GM18520 (cell line): ENCODE measurements around the gene TBX3.

ENCODE experiments used
- ATAC-seq: cut with Tn5 transposase; IDR thresholded peaks from one replicate; pipeline ENCODE4 v1.9.1; 2021; ENCODE audit not compliant: unreplicated experiment

Gene TBX3

DNA sequence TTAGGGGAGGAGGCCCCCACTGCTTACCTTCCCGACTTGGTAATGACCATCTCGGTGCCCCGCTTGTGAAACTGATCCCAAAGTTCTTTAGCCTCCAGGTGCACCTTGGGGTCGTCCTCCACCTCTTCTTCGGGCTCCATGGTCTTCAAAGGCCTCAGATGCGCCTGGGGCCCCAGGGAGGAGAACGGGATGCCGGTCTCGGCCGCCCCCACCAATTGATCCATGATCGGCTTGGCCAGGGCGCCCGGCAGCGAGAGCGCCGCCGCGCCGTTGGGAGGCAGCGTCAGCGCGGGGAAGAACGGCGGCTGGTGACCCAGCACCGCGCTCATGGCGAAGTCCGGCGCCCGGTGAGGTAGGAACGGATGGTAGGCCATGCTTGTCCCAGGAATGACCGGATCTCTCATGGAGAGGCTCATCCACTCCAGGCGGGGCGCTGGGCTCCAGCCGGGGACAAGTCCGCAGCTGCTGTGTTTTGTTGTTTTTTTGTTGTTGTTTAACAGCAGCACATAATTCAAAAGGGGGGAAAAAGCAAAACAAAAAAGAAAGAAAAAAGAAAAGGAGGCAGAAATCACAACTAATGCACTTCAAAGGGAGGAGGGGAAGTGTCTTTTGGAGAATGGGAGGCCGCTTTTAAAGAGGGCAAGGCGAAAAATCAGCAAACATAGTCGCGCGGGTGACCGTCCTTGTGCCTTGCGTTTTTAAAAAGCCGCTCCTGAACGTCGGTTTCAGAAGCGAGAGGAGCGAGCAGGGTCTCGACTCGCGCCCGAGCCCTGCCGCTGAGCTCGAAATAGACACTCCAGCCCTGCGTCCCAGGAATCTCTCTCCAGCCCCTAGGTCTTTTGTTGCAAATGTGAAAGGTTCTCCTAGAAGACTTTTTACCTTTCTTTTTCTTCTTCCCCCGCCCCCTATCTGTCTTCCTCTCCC is 928 bp downstream of the TBX3 start:
- ATAC-seq = no peak

DNA sequence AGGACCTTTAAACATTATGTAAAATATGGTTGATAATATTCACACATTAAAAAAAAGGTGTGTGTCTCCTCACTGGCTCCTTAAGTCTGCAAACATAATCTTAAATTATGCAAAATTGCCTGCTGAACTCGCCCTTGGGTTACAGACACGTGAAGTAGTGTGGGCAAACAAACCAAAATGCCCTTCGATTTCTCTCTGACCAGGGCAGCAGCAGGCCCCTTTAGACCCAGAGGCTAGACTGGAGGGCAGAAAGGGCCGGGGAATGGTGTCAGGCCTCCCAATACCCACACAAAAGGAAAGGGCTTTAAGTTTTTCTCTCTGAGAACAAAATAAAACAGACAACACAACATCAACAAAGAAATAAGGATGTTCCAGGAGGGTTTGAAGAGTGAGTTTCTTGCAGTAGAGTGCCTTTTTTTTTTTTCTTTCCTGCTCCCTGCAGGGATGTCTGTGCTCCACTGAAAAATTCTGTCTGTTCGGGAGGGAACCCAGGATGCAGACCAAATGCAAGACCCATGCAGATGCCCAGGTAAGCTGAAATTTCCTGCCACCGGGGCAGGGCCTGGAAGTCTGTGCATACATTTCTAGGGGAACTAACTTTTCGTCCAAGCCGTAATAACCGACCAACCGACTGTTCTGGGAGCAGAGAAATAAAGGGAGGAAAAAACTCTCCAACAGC is 1.7 kb downstream of the TBX3 start:
- no peak for ATAC-seq

DNA sequence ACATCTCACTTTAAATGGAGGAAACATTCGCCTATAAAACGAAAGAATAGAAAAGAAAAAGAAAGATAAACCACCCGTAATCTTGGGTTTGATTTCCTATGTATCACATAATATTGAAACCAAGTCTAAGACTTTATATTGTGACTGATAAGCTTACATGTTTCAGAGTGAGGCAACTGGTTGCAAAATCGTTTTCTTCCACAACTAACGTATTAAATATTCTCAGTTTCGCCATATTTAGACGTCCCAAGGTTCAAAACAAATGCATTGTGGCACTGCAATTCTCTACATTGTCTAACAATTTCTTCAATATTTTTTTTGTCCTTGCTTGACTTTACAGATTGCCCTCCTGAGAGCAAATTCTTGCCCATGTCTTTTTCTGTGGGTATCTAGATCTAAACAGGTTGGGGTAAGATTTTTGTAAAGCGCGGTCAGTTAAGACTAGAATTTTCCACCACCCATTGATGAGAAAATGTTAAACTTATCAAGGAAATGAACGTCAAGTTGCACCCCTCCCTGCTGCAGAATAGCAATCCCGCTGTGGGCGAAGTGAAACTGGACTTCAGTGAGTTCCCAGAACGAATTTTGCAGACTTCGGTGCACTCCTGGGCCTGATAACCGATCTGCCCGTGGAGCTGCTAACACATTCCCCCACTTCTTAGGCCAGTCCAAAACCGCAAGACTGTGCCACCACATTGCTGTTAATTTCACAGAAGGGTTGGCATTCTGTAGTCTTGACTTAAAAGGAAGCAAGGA is 2.7 kb downstream of the TBX3 start:
- ATAC-seq = no peak

DNA sequence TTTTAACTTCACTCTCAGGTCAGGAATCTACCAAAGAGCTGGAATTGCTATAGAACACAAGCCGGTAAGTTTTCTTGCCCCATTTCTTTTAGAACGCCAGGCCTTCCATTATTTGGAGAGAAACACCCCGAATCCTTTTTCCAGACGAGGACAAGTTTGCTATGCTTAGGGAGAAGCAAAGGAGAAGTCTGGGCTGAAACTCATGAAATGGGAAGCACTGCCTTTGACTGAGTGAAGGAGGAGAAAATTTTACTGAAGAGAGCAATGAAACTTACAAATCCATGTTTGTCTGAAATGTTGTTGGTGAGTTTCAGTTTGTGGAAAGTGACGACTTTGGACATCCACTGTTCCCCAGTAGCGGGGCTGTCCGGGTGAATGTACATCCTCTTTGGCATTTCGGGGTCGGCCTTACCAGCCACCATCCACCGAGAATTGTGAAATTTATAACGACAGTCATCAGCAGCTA is 3.3 kb downstream of the TBX3 start:
- ATAC-seq = no peak

DNA sequence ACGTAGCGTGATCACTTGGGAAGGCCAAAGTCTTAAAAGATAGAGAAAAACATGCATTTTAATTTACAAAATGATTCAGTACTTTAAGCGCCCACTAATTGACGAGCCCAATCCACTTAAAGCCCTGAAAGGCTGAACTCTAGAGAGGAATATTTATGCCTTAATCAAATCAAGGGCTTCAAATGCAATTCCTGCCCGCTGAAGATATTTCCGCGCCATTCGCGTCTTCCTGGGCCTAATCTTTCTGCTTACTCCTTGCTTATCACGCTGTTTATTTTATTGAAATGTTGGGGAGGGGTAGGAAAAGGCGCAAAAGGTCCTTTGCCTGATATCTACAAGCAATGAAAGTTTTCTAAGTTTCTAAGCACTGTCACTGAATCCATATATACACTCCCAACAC is 4.0 kb downstream of the TBX3 start:
- ATAC-seq = no peak

DNA sequence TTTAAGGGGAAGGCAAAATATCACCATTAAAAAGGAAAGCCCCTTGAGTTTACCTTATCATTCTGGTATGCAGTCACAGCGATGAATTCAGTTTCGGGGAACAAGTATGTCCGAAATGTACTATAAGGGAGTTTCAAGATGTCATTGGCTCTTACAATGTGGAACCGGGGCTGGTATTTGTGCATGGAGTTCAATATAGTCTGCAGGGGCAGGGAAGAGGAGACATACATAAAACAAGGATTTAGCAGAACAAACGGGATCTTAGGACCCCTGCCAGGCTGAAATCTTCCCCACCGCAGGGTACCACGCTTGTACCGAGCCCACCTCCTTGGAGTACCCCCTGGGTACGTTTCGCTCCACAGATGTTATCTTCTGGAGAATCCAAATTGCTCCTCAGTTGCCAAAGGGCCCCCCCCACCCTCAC is 4.5 kb downstream of the TBX3 start:
- ATAC-seq = no peak

DNA sequence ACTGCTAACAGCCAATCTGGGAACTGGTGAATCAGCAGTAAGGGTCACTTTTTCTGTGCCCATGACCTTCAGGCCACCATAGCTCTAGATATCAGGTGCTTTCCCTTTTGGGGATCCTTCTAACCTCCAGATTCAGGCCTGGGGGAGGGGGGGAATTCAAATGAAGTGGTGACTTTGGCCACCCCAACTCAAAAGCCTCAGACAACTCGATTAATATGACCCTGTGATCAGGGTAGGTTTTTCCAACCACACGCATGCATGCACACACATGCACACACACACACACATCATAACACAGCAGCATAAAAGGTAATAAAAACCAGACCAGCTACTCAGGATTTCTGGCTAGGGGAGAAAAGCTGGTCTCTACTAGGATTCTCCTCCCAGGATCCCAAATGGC is 5.3 kb downstream of the TBX3 start:
- no peak for ATAC-seq

DNA sequence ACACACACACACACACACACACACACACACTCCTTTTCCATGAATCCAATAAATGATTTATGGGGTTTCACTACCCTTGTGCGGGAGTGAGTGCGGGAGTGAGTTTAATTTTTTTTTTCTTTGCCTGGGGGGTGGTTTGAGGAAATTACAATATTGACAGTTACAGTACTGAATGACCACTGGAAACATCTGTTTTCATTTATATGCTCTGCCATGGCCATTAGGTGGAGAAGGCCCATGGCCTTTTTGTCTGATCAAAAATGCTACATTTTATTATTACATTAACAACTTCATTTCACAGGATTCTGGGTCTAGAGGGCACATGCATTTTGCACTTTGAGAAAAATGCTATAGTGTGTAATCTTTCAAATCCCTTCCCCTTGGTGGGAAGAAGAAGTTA is 5.9 kb downstream of the TBX3 start:
- ATAC-seq = no peak

DNA sequence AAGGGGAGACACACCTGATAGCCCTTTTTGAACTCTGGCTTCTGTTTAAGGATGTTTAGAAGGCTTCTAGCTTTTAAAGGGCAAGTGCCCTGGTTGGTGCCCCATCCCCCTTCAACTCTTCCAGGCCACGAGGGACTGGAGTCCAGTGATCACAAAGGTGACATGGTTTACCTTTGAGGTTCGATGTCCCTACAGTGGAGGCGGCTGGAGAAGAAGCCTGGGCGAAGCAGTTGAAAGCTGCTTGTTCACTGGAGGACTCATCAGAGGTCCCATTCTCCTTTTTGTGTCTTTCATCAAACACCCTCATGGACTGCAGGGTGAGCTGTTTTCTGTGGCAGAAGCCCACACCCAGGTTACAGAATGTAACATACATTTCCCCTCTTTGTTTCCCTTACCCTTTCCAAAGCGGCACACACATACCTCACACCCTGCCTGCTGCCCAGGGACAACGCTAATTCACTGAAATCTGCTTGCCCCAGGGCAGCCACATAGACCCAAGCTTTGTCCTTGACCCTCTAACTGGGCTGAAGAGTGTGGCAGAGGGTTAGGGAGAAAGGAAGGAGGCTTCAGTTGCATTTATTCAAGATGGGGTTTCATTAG is 7.7 kb downstream of the TBX3 start:
- ATAC-seq = no peak

DNA sequence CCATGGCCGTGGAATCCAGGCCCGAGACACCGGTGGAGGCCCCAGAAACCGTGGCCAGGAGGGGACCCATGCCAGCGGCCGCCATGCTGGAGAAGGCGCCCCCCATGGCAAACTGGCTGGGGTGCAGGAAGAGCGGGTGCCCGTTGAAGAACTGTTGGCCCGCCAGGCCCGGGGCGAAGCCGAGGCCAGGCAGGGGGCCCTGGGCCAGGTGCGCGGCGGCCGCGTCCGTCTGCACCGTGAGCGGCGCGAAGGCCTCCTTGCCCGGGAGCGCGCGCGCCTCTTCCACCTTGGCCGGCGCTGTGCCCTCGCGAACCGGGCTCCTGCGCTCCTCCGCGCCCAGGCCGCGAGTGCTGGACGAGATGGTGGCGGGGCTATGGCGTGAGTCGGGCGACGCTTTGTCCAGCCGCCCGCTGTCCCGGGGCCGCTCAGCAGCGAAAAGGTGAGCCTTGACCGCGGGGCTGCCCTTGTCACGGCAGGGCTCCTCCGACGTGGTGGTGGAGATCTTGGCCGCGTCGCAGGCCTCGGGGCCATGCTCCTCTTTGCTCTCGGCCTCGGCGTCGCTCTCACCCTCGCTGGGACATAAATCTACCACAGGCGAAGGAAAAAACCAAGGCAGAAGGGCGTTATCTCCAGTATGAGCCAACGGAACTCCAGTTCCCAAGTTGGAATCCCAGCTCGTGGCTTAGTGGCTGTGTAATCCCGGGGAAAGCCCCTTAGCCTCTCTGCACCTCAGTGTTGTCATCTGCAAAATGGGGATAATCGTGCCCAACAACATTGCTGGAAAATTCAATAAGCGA is 9.5 kb downstream of the TBX3 start:
- ATAC-seq = no peak

DNA sequence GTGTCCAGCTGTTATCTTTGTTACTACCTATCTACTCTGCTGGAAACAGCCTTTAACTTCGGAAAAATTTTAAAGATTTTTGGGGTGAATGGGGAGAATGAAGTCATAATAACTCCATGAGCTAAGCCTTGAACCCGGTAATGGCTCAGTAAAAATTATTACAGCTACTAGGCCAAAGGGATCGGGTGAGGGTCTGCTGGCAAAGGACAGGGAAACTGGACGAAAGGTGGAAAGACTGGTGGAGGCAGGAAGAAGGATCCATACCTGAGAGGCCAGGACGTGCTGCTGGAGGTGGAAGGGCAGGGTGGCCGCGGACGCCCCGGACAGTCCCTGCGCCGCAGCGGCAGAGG is 10.1 kb downstream of the TBX3 start:
- ATAC-seq = no peak

DNA sequence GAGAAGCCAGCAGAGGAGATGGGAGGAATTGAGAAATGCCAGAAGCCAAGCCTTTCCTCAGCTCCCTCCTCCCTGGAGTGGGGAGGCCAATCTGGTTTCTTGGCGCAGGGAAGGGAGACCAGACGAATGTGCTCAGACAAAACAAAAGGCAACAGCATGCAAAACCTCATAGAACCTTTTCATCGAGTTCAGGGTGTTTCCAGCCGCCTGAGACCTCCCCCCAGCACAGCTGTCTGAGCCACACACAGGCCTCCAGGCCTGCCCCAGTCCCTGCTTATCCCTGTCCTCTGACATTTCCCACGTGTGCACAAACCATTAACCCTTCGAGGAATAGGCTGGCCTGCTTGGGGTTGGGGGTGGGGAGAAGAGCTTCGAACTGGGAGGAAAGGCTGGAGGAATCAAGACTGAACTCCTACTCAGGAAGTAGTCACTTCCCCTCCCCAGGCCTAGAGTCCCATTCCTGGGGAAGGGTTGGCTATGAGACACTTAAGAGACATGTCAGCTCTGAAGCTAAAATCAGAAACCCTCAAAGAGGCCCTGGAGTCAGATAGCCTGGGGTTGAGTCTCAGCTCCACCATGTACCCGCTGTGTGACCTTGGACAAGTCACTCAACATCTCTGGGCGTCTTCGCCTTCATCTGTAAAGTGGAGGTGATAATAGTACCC is 10.7 kb downstream of the TBX3 start:
- no peak for ATAC-seq

DNA sequence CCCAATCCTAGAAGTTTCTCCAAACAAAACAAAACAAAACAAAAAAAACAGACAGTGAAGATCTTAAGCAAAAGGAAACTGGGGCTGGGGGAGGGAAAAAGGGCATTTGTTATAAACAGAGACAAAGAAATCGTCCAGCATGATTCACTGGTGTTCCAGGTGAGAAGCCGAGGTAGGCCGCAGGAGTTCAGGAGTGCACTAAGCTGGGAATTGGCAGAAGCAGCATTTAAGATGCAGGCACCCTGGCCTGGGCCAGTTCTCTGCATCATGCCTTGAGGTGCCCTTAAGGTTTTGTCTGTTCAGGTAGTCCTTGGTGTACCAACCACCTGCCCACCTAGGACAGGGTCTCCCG is 11.2 kb downstream of the TBX3 start:
- ATAC-seq = no peak

DNA sequence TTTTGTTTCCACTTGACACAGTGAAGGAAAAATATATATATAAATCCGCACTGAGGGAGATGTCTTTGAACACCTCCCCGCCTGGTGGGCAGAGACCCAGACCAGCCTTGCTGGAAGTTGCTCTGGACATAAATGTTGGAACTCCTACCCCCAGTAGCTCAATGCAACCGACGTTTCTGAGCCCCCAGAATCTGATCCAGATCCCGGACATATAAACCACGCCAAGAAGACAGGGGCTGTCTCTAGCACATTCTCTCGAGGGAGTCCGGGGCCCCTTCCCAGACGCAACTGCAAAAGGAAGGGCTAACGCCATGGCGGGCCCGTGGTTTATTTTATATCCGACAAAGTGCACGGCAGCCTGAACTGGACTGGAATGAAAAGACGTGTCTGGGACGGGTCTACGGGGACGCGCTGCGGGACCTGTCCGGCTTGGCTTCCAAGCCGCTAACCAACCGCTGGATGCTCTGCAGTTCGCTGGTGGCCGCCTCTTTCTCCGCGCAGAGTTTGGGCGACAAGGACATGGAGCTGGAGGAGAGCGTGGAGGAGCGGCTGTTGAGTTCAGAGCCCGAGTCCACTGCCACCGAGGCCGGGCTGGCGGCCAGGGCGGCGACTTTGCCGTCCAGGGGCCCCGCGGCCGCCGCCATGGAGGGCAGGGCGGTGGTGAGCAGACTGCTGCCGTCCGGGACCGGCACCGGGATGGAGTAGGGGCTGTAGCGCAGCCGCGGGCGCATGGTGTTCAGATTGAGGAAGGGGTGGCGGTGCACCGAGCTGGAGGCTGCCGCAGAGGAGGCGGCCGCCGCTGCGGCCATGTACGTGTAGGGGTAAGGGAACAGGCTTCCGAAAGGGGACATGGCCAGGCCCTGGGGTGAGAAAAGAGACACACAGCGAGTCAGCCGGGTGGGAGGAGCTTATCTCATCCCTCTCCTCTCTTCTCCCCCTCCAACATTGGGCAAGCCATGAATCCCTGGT is 12.2 kb downstream of the TBX3 start:
- ATAC-seq = no peak

DNA sequence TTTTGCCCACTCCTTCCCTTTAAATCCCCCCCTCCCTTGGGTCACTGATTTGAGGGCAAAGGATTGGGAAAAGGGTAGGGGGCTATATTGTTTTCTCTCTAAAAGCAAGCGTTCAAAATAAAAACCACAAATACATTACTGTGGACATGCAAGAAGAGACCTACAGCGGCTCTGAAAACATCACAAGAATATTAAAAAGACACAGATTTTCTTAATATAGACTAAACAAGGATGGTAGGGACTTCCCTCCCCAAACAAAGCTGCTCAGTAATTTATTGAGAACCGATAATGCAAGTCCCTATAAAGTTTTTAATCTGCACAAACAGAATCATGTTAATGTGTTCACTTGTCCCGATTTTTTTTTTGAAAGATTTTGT is 12.9 kb downstream of the TBX3 start:
- ATAC-seq = no peak

DNA sequence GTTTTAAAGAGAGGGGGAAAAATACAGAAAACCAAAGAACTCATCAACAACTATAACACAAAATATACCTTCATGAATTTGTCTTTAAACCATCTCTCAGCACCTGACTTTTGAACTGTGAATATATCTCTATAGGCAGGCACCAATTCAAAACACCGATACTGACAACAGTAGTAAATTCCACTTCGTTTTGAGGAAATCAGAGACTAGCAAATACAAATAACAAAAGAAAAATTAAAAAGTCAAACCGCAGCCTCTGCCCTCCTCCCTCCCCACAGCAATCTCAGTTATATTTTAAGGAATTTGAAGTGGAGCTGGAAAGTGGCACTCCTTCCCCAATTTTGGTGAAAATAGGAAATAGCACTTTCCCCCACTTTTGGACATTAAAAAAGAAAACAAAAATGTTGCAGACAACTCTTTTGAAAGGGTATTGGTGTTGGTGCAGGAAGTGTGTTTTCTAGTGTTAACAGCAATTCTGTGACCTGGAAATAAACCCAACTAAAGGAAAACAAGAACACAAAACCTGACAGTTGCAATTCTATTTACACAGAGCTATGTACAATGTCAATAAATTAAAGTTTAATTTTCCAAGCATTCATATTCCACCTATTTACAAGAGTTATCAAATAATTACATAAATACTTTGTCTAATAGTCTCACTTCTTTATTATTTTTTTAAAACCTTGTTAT is 13.5 kb downstream of the TBX3 start:
- no peak for ATAC-seq

DNA sequence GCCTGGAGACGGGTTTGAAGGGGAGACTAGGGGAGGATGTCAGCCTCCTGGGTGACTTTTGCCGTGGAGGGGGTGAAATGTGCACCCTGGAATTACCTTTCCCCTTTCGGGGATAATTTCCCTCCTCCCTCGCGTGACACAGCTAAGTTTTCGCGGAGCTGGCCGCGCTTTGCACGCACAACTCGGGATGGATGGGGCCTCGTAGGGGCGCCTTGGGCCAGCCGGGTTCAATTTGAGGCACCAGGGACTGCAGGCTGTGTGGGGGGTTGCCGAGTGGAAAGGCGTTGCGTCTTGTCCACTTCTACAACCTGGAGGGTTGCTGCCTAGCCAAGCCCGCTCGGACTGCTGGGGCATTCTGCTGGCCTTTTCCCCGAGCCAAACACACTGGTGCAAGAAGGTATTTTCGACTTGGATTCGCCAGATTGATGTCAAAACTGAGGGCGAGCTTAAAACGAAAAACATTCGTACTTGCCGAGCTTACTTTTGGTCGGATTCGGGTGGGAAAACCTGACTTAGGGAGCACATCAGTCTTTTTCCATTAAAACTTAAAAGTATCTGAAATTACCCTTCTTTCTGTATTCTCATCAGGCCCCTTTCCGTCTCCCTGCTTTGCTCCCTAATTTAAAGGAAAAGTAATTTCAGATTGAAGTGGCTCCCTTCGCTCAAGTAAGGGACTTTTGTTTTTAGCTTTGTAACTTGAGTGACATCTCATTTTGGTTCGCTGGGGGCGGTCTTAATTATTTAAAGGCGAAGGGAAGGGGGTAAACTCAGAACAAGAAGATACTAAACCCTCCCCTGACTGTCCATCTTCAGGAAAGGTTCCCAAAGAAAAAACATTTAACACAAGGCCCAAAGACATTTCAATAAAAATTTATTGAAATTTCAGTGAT is 14.3 kb downstream of the TBX3 start:
- ATAC-seq = no peak
